ENCODE data around the gene ODAD3.

ODAD3 gene

GRCh38 chr19:11481534-11482383 lies 46.8 kb upstream of the ODAD3 start:
- H3K9me3 ChIP-seq (ENCODE audit: insufficient read depth, low read length) = no peaks in the 10 kb centered on the region
- no peaks in the 10 kb centered on the region for H3K27me3 ChIP-seq (ENCODE audit: low read depth, low read length)
- no peak for TF ChIP-seq EZH2phosphoT487 (IDR thresholded peaks at IDR 0.05; ENCODE audit: low read depth)
- TF ChIP-seq, protein P1, sequence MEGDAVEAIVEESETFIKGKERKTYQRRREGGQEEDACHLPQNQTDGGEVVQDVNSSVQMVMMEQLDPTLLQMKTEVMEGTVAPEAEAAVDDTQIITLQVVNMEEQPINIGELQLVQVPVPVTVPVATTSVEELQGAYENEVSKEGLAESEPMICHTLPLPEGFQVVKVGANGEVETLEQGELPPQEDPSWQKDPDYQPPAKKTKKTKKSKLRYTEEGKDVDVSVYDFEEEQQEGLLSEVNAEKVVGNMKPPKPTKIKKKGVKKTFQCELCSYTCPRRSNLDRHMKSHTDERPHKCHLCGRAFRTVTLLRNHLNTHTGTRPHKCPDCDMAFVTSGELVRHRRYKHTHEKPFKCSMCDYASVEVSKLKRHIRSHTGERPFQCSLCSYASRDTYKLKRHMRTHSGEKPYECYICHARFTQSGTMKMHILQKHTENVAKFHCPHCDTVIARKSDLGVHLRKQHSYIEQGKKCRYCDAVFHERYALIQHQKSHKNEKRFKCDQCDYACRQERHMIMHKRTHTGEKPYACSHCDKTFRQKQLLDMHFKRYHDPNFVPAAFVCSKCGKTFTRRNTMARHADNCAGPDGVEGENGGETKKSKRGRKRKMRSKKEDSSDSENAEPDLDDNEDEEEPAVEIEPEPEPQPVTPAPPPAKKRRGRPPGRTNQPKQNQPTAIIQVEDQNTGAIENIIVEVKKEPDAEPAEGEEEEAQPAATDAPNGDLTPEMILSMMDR (IDR thresholded peaks at IDR 0.05; ENCODE audit: low read depth, low read length) = no peak
- H4K20me1 ChIP-seq (ENCODE audit: insufficient read depth, low read length) = no peaks in the 10 kb centered on the region
- peak overlapping the region; percentile 75 for H3K4me3 ChIP-seq (ENCODE audit: low read length)
- H3K4me2 ChIP-seq (ENCODE audit: low read length) = peak overlapping the region; percentile 67
- peaks cover 27% of the 10 kb centered on the region for H3K4me1 ChIP-seq (ENCODE audit: low read length)
- peak overlapping the region; percentile 84 for H3K27ac ChIP-seq (ENCODE audit: low read length)
- H3K9ac ChIP-seq (ENCODE audit: low read length) = peak overlapping the region; percentile 71
- H3K79me2 ChIP-seq (ENCODE audit: low read length) = no peaks in the 10 kb centered on the region
- H2AFZ ChIP-seq (ENCODE audit: low read depth, low read length) = 0 out of 2 replicates have a peak overlapping the region, but pooled peaks have one; percentile 30
- no peaks in the 10 kb centered on the region for H3K36me3 ChIP-seq (replicated peaks; ENCODE audit: low read depth, low read length)

DNA sequence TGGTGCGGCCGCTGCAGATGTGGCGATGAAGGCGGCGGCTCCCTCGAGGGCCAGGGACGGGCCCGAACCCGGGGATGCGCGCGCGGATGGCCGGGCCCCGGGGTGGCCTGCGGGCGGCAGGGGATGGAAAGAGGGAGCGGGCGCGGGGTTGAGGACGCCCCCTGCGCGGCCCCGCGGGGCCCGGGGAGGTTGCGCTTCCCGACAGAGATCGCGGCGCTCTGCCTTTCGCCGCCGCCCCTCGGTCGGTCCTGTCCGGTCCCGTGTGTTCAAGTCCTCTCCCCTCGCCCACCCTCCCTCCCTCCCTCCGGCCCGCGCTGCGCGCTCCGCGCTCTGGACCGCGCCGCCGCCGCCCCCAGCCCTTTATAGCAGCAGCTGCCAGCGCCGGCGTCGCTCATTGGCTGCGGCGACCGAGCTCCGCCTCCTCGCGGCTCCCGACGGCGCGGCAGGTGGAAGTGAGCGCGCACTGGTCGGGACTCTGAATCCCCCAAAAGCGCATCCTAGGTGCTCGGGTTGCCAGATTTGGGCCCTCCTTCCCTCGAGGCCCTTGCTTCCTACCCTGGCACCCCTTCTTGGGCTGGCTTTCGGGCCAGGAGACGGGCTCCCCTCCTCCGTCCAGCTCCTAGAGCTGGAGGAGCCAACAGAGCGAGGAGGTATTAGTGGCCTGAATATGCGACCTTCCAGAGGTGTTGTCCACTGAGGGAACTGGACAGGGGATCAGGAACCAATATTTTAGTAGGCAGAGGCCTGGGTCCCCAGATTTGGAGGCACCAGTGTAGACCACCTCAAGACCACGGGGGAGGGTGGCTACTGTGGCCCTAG lies 46.0 kb upstream of the ODAD3 start, which contains the start of gene ELAVL3:
Gene ELAVL3, minus strand, starts transcription at position 332 of the 819 bp plus-strand sequence. CDS start 438 bp downstream, outside the sequence.
- Histone ChIP-seq H3K4me2 (ENCODE audit: low read length) (peak within 1 kb of the TSS; percentile 62), H3K4me1 (ENCODE audit: low read length) (peaks cover 27% of the 10 kb centered on the region), H3K9me3 (ENCODE audit: insufficient read depth, low read length) (no peaks in the 10 kb centered on the region), H3K4me3 (ENCODE audit: low read length) (peak within 1 kb of the TSS; percentile 75), H3K27ac (ENCODE audit: low read length) (peak within 1 kb of the TSS; percentile 52), H3K36me3 (replicated peaks; ENCODE audit: low read depth, low read length) (no peaks in the 10 kb centered on the region), H3K9ac (ENCODE audit: low read length) (peak within 1 kb of the TSS; percentile 41; the same call in 1 of the 2 replicates), H3K79me2 (ENCODE audit: low read length) (no peaks in the 10 kb centered on the region), H3K27me3 (ENCODE audit: low read depth, low read length) (no peaks in the 10 kb centered on the region), H4K20me1 (ENCODE audit: insufficient read depth, low read length) (no peaks in the 10 kb centered on the region), H2AFZ (ENCODE audit: low read depth, low read length) (no peak within 1 kb of the TSS)
- TF ChIP-seq, protein P1 (IDR thresholded peaks at IDR 0.05; ENCODE audit: low read depth, low read length) = no peak
- TF ChIP-seq EZH2phosphoT487 (IDR thresholded peaks at IDR 0.05; ENCODE audit: low read depth) = no peak

GRCh38 chr19:11479898-11480714 lies 45.2 kb upstream of the ODAD3 start:
- peaks cover 27% of the 10 kb centered on the region for H3K4me1 ChIP-seq (ENCODE audit: low read length)
- no peak overlapping the region for H3K4me3 ChIP-seq (ENCODE audit: low read length)
- no peaks in the 10 kb centered on the region for H4K20me1 ChIP-seq (ENCODE audit: insufficient read depth, low read length)
- H2AFZ ChIP-seq (ENCODE audit: low read depth, low read length) = no peak overlapping the region
- TF ChIP-seq, protein P1 (IDR thresholded peaks at IDR 0.05; ENCODE audit: low read depth, low read length) = no peak
- TF ChIP-seq EZH2phosphoT487 (IDR thresholded peaks at IDR 0.05; ENCODE audit: low read depth) = no peak
- no peak overlapping the region for H3K27ac ChIP-seq (ENCODE audit: low read length)
- H3K9ac ChIP-seq (ENCODE audit: low read length) = no peak overlapping the region
- no peaks in the 10 kb centered on the region for H3K9me3 ChIP-seq (ENCODE audit: insufficient read depth, low read length)
- no peaks in the 10 kb centered on the region for H3K79me2 ChIP-seq (ENCODE audit: low read length)
- no peak overlapping the region for H3K4me2 ChIP-seq (ENCODE audit: low read length)
- no peaks in the 10 kb centered on the region for H3K27me3 ChIP-seq (ENCODE audit: low read depth, low read length)
- H3K36me3 ChIP-seq (replicated peaks; ENCODE audit: low read depth, low read length) = no peaks in the 10 kb centered on the region

Data from OCI-LY3 (cell line).